HL-60/S4 treated with retinoic acid at 250 ng/mL for 4 days and 3 days (cell line): Measurements from ENCODE around the gene CLBA1.
"Not testable (repeated sequence)": the region's sequence is repeated elsewhere in the genome, so short reads cannot be mapped to it uniquely, and the experiment has no call there.

Source experiments
- in situ Hi-C: fragments of 300-500 bp; cut with MboI; formaldehyde crosslinking; loops from 2 replicates; pipeline ENCODE4 v1.7.0; 2022; ENCODE audit warnings: low sequenced_read_pairs

CLBA1 gene

GRCh38 chr14:104947881-104948735, 37.5 kb upstream of the CLBA1 start:
- in situ Hi-C loops: not testable (repeated sequence)

GRCh38 chr14:104948736-104949031, 36.9 kb upstream of the CLBA1 start:
- in situ Hi-C loops: no loop called here

- in situ Hi-C loops: not testable (repeated sequence)
These were observed 36.1 kb upstream of the CLBA1 start for GRCh38 chr14:104949406-104949955.

GRCh38 chr14:104950021-104950420, 35.6 kb upstream of the CLBA1 start:
- in situ Hi-C loops: no loop called here

- in situ Hi-C loops: not testable (repeated sequence)
These were observed 34.9 kb upstream of the CLBA1 start for GRCh38 chr14:104950701-104951100.

- in situ Hi-C loops: not testable (repeated sequence)
These were observed 33.5 kb upstream of the CLBA1 start for GRCh38 chr14:104951863-104952657.

GRCh38 chr14:104953097-104953496, 32.5 kb upstream of the CLBA1 start:
- in situ Hi-C loops: no loop called here

GRCh38 chr14:104953896-104954656, 31.5 kb upstream of the CLBA1 start:
- in situ Hi-C loops: no loop called here

- in situ Hi-C loops: no loop called here
These were observed 30.7 kb upstream of the CLBA1 start for GRCh38 chr14:104954746-104955395.

- in situ Hi-C loops: no loop called here
These were observed 30.2 kb upstream of the CLBA1 start for GRCh38 chr14:104955396-104955770.

- in situ Hi-C loops: no loop called here
These were observed 29.2 kb upstream of the CLBA1 start for GRCh38 chr14:104956290-104956890.

GRCh38 chr14:104957146-104958113, 28.2 kb upstream of the CLBA1 start:
- in situ Hi-C loops: no loop called here

- in situ Hi-C loops: no loop called here
These were observed 21.0 kb upstream of the CLBA1 start for GRCh38 chr14:104964546-104964945.

GRCh38 chr14:104965561-104966231, 19.9 kb upstream of the CLBA1 start:
- in situ Hi-C loops: no loop called here

- in situ Hi-C loops: no loop called here
These were observed 19.2 kb upstream of the CLBA1 start for GRCh38 chr14:104966261-104966865.

- in situ Hi-C loops: no loop called here
These were observed 18.6 kb upstream of the CLBA1 start for GRCh38 chr14:104966981-104967385.

GRCh38 chr14:104967386-104968152, 18.0 kb upstream of the CLBA1 start:
- in situ Hi-C loops: no loop called here
